ENCODE data around the gene CADPS. TPM values are rescaled to one million over a fixed set of nuclear protein-coding genes. Genes with fewer than 3 reads are reported as not detected.

Gene CADPS
- total and polyA plus RNA-seq, 10 donors: 0.16 to 3.6 (median 0.40) TPM

DNA sequence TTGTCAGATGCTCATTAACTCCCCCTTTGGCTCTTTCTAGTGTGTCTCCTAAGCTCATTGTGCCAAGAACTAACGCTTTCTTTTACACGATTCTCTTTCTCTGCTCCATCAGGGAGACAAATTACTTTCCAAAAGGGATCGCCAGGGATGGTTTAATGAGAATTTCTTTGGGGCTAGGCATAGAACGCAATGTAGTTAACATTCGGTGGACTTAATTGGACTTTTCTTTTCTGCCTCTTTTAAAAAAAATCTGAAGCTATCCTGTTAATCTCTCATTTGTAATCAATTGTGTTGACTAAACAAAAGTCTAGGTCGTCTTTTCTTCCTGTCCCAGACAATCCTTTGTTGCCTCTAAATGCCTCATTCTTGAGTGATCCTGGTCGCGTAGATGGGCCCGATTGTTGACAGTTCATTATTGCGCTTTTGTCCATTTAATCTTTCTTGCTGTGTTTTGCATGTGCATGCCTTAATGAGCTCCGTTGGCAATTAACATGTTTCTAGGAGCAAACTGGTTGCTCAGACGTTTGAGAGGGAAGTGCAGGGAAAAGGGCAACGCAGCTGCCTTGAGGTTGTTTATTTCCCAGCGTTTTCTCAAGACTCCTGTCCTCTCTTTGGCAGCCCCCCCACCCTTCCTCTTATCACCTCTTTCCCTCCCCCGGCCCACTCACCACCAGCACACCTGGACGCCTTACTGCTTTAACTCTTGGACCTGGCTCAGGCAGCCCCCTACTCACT is 509.7 kb downstream of the CADPS start:
- Histone ChIP-seq H3K4me3 (no peak overlapping the region), H3K4me1 (peaks cover 0 to 17% (median 2%) of the 10 kb centered on the region in 6 donors), H3K36me3 (no peaks in the 10 kb centered on the region), H3K27me3 (replicated peaks in 1 of 7) (peaks cover 7 to 82% (median 46%) of the 10 kb centered on the region in 7 donors), H3K27ac (no peak overlapping the region), H3K9me3 (peaks cover 0 to 2% (median 0%) of the 10 kb centered on the region in 8 donors)
- no peak for TF ChIP-seq POLR2A (IDR thresholded peaks at IDR 0.05)
- TF ChIP-seq, protein P1, sequence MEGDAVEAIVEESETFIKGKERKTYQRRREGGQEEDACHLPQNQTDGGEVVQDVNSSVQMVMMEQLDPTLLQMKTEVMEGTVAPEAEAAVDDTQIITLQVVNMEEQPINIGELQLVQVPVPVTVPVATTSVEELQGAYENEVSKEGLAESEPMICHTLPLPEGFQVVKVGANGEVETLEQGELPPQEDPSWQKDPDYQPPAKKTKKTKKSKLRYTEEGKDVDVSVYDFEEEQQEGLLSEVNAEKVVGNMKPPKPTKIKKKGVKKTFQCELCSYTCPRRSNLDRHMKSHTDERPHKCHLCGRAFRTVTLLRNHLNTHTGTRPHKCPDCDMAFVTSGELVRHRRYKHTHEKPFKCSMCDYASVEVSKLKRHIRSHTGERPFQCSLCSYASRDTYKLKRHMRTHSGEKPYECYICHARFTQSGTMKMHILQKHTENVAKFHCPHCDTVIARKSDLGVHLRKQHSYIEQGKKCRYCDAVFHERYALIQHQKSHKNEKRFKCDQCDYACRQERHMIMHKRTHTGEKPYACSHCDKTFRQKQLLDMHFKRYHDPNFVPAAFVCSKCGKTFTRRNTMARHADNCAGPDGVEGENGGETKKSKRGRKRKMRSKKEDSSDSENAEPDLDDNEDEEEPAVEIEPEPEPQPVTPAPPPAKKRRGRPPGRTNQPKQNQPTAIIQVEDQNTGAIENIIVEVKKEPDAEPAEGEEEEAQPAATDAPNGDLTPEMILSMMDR (IDR thresholded peaks at IDR 0.05 in 8 of 11, conservative IDR thresholded peaks at IDR 0.05 in 3 of 11): no peak
- TF ChIP-seq POLR2AphosphoS5 (IDR thresholded peaks at IDR 0.05): no peak
- intact Hi-C loops (cut with DNase I; ENCODE audit: low total_unique reads): no loop called here
- 16 to 26% (median 20%) methylated on average over 16 of the region's 16 CpGs for WGBS, 5 donors
- no peak for DNase-seq

DNA sequence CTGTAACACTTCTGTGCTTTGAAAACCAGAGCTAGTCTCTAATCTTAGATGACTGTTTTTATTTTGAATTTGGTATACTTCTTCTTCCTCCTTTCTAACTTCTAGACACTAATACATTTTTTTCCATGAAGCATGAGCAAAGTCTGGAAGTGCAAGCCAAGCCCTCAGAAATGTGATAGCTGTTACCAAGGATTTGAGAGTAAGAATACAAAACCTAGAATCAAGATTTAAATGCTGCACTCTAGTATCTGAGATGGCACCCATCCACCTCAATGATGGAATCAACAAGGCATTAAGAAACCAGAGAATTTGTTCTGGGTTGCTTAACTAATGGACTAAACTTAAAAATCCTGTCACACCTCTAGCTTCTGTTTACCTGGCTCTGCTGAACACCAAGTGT is 511.0 kb downstream of the CADPS start:
- H3K27me3 ChIP-seq (replicated peaks in 1 of 7): peaks cover 4 to 69% (median 33%) of the 10 kb centered on the region in 7 donors
- no peaks in the 10 kb centered on the region for H3K9me3 ChIP-seq
- H3K27ac ChIP-seq: no peak overlapping the region
- no peaks in the 10 kb centered on the region for H3K36me3 ChIP-seq
- intact Hi-C loops (cut with DNase I; ENCODE audit: low total_unique reads): no loop called here
- peaks cover 0 to 9% (median 0%) of the 10 kb centered on the region in 6 donors for H3K4me1 ChIP-seq
- DNase-seq: no peak
- TF ChIP-seq POLR2A (IDR thresholded peaks at IDR 0.05) (no peak), POLR2AphosphoS5 (IDR thresholded peaks at IDR 0.05) (no peak)
- TF ChIP-seq, protein P1 (IDR thresholded peaks at IDR 0.05 in 8 of 11, conservative IDR thresholded peaks at IDR 0.05 in 3 of 11): no peak
- H3K4me3 ChIP-seq: no peak overlapping the region

DNA sequence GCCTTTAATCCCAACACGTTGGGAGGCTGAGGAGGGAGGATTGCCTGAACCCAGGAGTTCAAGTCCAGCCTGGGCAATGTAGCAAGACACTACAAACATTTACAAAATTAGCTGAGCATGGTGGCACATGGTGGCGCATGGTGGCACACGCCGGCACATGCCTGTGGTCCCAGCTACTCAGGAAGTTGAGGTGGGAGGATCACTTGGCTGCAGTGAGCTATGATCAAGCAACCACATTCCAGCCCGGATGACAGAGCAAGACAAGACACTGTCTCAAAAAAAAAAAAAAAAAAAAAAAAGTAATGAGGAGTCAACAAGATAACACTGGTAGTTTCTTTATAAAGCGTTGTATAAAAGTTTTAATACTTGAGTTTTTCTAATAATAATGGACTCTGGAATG is 511.9 kb downstream of the CADPS start:
- intact Hi-C loops (cut with DNase I; ENCODE audit: low total_unique reads): no loop called here
- Histone ChIP-seq H3K36me3 (no peaks in the 10 kb centered on the region), H3K27me3 (replicated peaks in 1 of 7) (peaks cover 0 to 59% (median 23%) of the 10 kb centered on the region in 7 donors), H3K4me1 (peaks cover 0 to under 1% (median 0%) of the 10 kb centered on the region in 6 donors), H3K9me3 (no peaks in the 10 kb centered on the region), H3K27ac (no peak overlapping the region), H3K4me3 (no peak overlapping the region)
- no peak for DNase-seq
- no peak for TF ChIP-seq POLR2A (IDR thresholded peaks at IDR 0.05)
- TF ChIP-seq POLR2AphosphoS5 (IDR thresholded peaks at IDR 0.05): no peak
- TF ChIP-seq, protein P1 (IDR thresholded peaks at IDR 0.05 in 8 of 11, conservative IDR thresholded peaks at IDR 0.05 in 3 of 11): no peak
- 73 to 87% (median 85%) methylated on average over 6 of the region's 6 CpGs for WGBS, 5 donors

DNA sequence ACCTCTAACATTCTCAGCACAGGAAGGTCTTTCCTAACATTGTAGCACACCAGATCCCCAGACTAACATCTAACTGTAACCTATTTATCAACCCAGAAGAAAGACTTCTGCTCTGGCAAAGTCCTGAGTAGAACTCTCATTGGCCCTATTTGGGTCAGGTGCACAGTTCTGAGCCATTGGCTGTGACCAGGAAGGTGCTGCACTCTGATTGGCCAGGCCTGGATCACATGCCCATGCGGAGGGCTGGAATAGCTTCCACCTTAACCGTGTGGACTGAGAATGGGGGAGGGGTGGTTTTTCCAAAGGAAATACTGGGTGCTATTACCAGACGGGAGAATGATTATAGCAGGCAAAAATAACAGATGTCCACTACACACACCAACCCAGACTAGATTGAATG is 513.4 kb downstream of the CADPS start:
- H3K4me3 ChIP-seq: no peak overlapping the region
- no peaks in the 10 kb centered on the region for H3K9me3 ChIP-seq
- intact Hi-C loops (cut with DNase I; ENCODE audit: low total_unique reads): no loop called here
- DNase-seq: no peak
- no peaks in the 10 kb centered on the region for H3K4me1 ChIP-seq
- TF ChIP-seq POLR2A (IDR thresholded peaks at IDR 0.05) (no peak), POLR2AphosphoS5 (IDR thresholded peaks at IDR 0.05) (no peak)
- TF ChIP-seq, protein P1 (IDR thresholded peaks at IDR 0.05 in 8 of 11, conservative IDR thresholded peaks at IDR 0.05 in 3 of 11): no peak
- H3K36me3 ChIP-seq: no peaks in the 10 kb centered on the region
- 66 to 75% (median 68%) methylated on average over 3 of the region's 3 CpGs for WGBS, 5 donors
- peaks cover 0 to 45% (median 10%) of the 10 kb centered on the region in 7 donors for H3K27me3 ChIP-seq (replicated peaks in 1 of 7)
- no peak overlapping the region for H3K27ac ChIP-seq
